GM23248 (cell line): Measurements from ENCODE around the gene KRT31.

ENCODE experiments used
- EZH2 ChIP-seq: fragments of 200-600 bp; sonication (generic); IDR thresholded peaks from 2 replicates; pipeline ENCODE4 v1.6.1; 2018; ENCODE audit warnings: antibody characterized with exemption, mild to moderate bottlenecking; ENCODE audit not compliant: insufficient read depth, poor library complexity, severe bottlenecking
- EZH2phosphoT487 ChIP-seq: fragments of 200-600 bp; sonication (generic); IDR thresholded peaks from 2 replicates; pipeline ENCODE4 v1.6.1; 2018; ENCODE audit warnings: antibody characterized with exemption, moderate library complexity, mild to moderate bottlenecking, low read depth; ENCODE audit not compliant: insufficient read depth

DNA sequence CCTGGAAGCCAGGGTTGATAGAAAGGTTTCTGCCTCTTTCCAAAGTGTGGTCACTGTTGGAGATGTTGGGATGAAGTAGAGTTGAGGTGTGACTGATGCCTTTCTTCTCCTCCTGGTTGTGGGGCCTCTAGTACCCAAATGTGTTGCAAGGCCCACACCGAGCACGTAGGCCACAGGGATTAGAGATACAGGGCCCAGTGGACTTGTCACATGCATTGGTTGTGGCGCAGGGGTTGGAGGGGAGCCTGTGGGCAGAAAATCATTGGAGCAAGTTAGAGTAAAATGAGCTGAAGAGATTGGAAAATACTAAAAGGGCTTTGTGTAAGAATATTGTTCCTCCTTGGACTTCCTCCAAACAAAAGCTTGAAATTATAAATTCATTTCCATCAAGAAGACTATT is 51.4 kb downstream of the KRT31 start:
- no peak for TF ChIP-seq EZH2phosphoT487
- no peak for TF ChIP-seq EZH2
